ENCODE results near the gene EMC7.

GRCh38 chr15:34122771-34123183, 21.1 kb upstream of the EMC7 start:
- no peak for TF ChIP-seq POLR2A (IDR thresholded peaks at IDR 0.05)
- TF ChIP-seq POLR2AphosphoS5 (IDR thresholded peaks at IDR 0.05), result no peak

Measured in prostate gland (tissue), 1 donor.